ENCODE results near the gene FBXW11. TPM values are rescaled to one million over a fixed set of nuclear protein-coding genes. Genes with fewer than 3 reads are reported as not detected.
A peak's percentile ranks its signal among the peaks of the same experiment; 100 is the strongest.
"Not testable (repeated sequence)": the region's sequence is repeated elsewhere in the genome, so short reads cannot be mapped to it uniquely, and the experiment has no call there.

The FBXW11 gene
- total RNA-seq, 1 donor from 2014 or later, result 62.1 TPM

- peaks cover 2% of the 10 kb centered on the region for H3K27me3 Mint-ChIP-seq (ENCODE audit: low read depth)
Measured at GRCh38 chr5:172038167-172038566, 31.7 kb upstream of the FBXW11 start.

GRCh38 chr5:172035049-172035448, 28.6 kb upstream of the FBXW11 start:
- TF ChIP-seq CTCF (IDR thresholded peaks at IDR 0.05; ENCODE audit: unreplicated experiment), result no peak
- H3K36me3 Mint-ChIP-seq, result peaks cover 5% of the 10 kb centered on the region
- peak overlapping the region; percentile 66 for H3K27ac Mint-ChIP-seq
- no peak overlapping the region for H3K4me3 Mint-ChIP-seq
- H3K4me1 Mint-ChIP-seq, result peaks cover 10% of the 10 kb centered on the region
- no peaks in the 10 kb centered on the region for H3K27me3 Mint-ChIP-seq (ENCODE audit: low read depth)
- no peak for DNase-seq (ENCODE audit: low spot score in 2 of 2, unreplicated experiment in 2 of 2)
- H3K9me3 Mint-ChIP-seq, result peaks cover 27% of the 10 kb centered on the region

More at GRCh38 chr5:172038167-172038566, 31.7 kb upstream of the FBXW11 start:
- Mint-ChIP-seq H3K27ac (no peak overlapping the region), H3K4me3 (no peak overlapping the region), H3K9me3 (peaks cover 13% of the 10 kb centered on the region), H3K4me1 (peaks cover 10% of the 10 kb centered on the region), H3K36me3 (no peaks in the 10 kb centered on the region)
- TF ChIP-seq CTCF (IDR thresholded peaks at IDR 0.05; ENCODE audit: unreplicated experiment), result no peak
- no peak for DNase-seq (ENCODE audit: low spot score in 2 of 2, unreplicated experiment in 2 of 2)

GRCh38 chr5:172031894-172032461, 25.5 kb upstream of the FBXW11 start:
- no peaks in the 10 kb centered on the region for H3K27me3 Mint-ChIP-seq (ENCODE audit: low read depth)
- H3K4me3 Mint-ChIP-seq, result no peak overlapping the region
- no peak for TF ChIP-seq CTCF (IDR thresholded peaks at IDR 0.05; ENCODE audit: unreplicated experiment)
- no peak for DNase-seq (ENCODE audit: low spot score in 2 of 2, unreplicated experiment in 2 of 2)
- peaks cover 14% of the 10 kb centered on the region for H3K9me3 Mint-ChIP-seq
- no peak overlapping the region for H3K27ac Mint-ChIP-seq
- peaks cover 10% of the 10 kb centered on the region for H3K4me1 Mint-ChIP-seq
- H3K36me3 Mint-ChIP-seq, result peaks cover 5% of the 10 kb centered on the region

GRCh38 chr5:172029876-172030275, 23.4 kb upstream of the FBXW11 start:
- no peak for DNase-seq (ENCODE audit: low spot score in 2 of 2, unreplicated experiment in 2 of 2)
- Mint-ChIP-seq H3K4me1 (peaks cover 4% of the 10 kb centered on the region), H3K27ac (no peak overlapping the region), H3K4me3 (no peak overlapping the region), H3K9me3 (peaks cover 14% of the 10 kb centered on the region), H3K27me3 (ENCODE audit: low read depth) (no peaks in the 10 kb centered on the region), H3K36me3 (peaks cover 5% of the 10 kb centered on the region)
- TF ChIP-seq CTCF (IDR thresholded peaks at IDR 0.05; ENCODE audit: unreplicated experiment), result no peak

- peaks cover 2% of the 10 kb centered on the region for H3K27me3 Mint-ChIP-seq (ENCODE audit: low read depth)
- H3K4me1 Mint-ChIP-seq, result no peaks in the 10 kb centered on the region
- peaks cover 5% of the 10 kb centered on the region for H3K36me3 Mint-ChIP-seq
- H3K4me3 Mint-ChIP-seq, result no peak overlapping the region
- no peak for TF ChIP-seq CTCF (IDR thresholded peaks at IDR 0.05; ENCODE audit: unreplicated experiment)
- no peak overlapping the region for H3K27ac Mint-ChIP-seq
- H3K9me3 Mint-ChIP-seq, result peaks cover 14% of the 10 kb centered on the region
- DNase-seq (ENCODE audit: low spot score in 2 of 2, unreplicated experiment in 2 of 2), result no peak
Measured at GRCh38 chr5:172028167-172028566, 21.7 kb upstream of the FBXW11 start.

GRCh38 chr5:172020110-172020786, 13.8 kb upstream of the FBXW11 start:
- not testable (repeated sequence) for H3K4me3 Mint-ChIP-seq; H3K27me3 Mint-ChIP-seq (ENCODE audit: low read depth); H3K27ac Mint-ChIP-seq; H3K4me1 Mint-ChIP-seq; H3K36me3 Mint-ChIP-seq; DNase-seq (ENCODE audit: low spot score in 2 of 2, unreplicated experiment in 2 of 2); H3K9me3 Mint-ChIP-seq
